GM12892 (cell line): ENCODE data around the gene CRACR2A.

Experiments used
- POLR2A ChIP-seq: IDR thresholded peaks from 2 replicates; pipeline ENCODE4 v1.6.1; 2011; ENCODE audit warnings: low read depth, low read length, control low read depth
- POLR2AphosphoS5 ChIP-seq: IDR thresholded peaks from 2 replicates; pipeline ENCODE4 v1.6.1; 2011; ENCODE audit warnings: low read depth, low read length, control low read depth

DNA sequence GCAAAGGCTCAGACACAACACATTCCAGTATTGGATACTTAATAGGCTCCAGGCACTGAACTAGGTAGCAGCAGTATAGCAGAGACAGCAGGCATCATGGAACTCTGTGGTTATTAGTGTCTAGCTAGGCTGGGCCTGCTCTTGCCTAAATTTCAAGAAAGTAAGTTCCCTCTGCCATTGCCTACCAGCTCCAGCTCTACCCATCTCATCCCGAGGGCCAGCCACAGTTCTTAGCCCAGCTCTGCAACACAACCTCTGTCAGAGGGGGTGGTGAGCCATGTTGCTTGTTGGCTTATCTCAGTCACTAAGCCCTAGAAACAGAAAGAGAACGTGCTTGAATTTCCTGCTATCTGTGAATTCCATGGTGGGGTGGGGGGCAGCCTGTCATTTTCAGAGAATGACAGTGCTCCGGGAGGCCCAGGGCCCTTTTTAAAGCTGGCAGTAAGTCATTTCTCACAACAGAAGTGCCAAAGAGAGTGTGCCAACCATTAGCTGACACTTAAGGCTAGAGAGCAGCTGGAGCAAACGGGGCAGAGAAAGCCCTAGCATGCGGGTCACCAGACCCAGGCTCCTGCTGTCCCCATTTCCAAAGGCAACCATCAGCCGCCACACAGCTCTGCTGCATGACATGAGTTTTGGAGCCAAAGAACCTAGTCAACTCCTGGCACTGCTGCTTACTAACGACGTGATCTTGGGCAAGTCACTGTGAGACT, 156.1 kb downstream of the CRACR2A start:
- TF ChIP-seq POLR2A (no peak), POLR2AphosphoS5 (no peak)
